PC-9 (cell line): ENCODE results near the gene SGO1.
A peak's percentile ranks its signal among the peaks of the same experiment; 100 is the strongest.

Source experiments
- EZH2 ChIP-seq: fragments of 200-600 bp; sonication (generic); IDR thresholded peaks from 2 replicates; pipeline ENCODE4 v1.8.0; 2017; ENCODE audit warnings: antibody characterized with exemption, low read depth
- TF ChIP-seq, protein P1 (sequence below): fragments of 200-600 bp; sonication (generic); conservative IDR thresholded peaks from 2 replicates; pipeline ENCODE4 v1.6.1; 2017; ENCODE audit warnings: mixed run types, antibody characterized with exemption, mild to moderate bottlenecking, moderate library complexity

- TF ChIP-seq, protein P1, sequence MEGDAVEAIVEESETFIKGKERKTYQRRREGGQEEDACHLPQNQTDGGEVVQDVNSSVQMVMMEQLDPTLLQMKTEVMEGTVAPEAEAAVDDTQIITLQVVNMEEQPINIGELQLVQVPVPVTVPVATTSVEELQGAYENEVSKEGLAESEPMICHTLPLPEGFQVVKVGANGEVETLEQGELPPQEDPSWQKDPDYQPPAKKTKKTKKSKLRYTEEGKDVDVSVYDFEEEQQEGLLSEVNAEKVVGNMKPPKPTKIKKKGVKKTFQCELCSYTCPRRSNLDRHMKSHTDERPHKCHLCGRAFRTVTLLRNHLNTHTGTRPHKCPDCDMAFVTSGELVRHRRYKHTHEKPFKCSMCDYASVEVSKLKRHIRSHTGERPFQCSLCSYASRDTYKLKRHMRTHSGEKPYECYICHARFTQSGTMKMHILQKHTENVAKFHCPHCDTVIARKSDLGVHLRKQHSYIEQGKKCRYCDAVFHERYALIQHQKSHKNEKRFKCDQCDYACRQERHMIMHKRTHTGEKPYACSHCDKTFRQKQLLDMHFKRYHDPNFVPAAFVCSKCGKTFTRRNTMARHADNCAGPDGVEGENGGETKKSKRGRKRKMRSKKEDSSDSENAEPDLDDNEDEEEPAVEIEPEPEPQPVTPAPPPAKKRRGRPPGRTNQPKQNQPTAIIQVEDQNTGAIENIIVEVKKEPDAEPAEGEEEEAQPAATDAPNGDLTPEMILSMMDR: peak; percentile 62
- TF ChIP-seq EZH2: no peak
Measured at GRCh38 chr3:20225769-20226168, 39.8 kb upstream of the SGO1 start.
